Measurements from ENCODE around the gene TEX9. TPM values are rescaled to one million over a fixed set of nuclear protein-coding genes. Genes with fewer than 3 reads are reported as not detected.

TEX9 gene
- total RNA-seq, 1 experiment from 2014 or later: 8.4 TPM

DNA sequence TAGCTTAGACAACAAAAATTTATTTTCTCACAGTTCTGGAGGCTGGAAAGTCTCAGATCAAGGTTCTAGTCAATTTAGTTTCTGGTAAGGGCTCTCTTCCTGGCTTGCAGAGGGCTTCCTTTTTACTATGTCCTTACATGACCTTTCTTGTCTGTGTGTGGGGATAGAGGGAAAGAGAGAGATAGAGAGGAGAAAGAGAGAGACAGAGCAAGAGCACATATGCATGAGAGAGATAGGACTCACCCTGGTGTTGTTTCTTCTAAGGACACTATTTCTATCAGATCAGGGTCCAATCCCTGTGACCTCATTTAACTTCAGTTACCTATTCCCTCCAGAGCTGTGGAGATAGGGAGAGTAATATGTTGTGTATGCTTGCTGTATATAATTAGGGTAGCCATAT, 44.9 kb upstream of the TEX9 start:
- no peak overlapping the region for H4K5ac ChIP-seq (ENCODE audit: insufficient read length, low read depth, low read length)
- H3K4me1 Mint-ChIP-seq: peaks cover 0 to 4% of the 10 kb centered on the region in 2 experiments; a peak in 1 of 4 replicates
- no peak overlapping the region for H3K56ac ChIP-seq (ENCODE audit: insufficient read length, low read depth, low read length)
- H4K91ac ChIP-seq (ENCODE audit: insufficient read length, low read depth, low read length): no peak overlapping the region
- H4K8ac ChIP-seq (replicated peaks; ENCODE audit: insufficient read length, low read depth, low read length): no peak overlapping the region
- H3K23ac ChIP-seq (ENCODE audit: insufficient read length, low read depth, low read length): no peak overlapping the region
- H3K4me1 ChIP-seq (ENCODE audit: insufficient read depth, low read length): no peaks in the 10 kb centered on the region
- no peak overlapping the region for H3K14ac ChIP-seq (ENCODE audit: insufficient read depth, low read length)
- H3K9me3 ChIP-seq (ENCODE audit: control insufficient read depth, low read depth, low read length): no peaks in the 10 kb centered on the region
- H3K9ac ChIP-seq (ENCODE audit: extremely low read depth, insufficient read length, low read length): no peak overlapping the region
- no peak overlapping the region for H3K27ac Mint-ChIP-seq
- no peak overlapping the region for H3K4me3 Mint-ChIP-seq
- no peak overlapping the region for H3K27ac ChIP-seq (ENCODE audit: insufficient read length, low read depth, low read length)
- no peak overlapping the region for H3K4me2 ChIP-seq (ENCODE audit: insufficient read depth, insufficient read length, low read length)
- H3K18ac ChIP-seq (ENCODE audit: insufficient read length, low read depth, low read length): no peak overlapping the region
- no peaks in the 10 kb centered on the region for H3K23me2 ChIP-seq (ENCODE audit: insufficient read length, low read depth, low read length, poor library complexity, severe bottlenecking)
- peaks cover 14 to 18% of the 10 kb centered on the region in 2 experiments for H3K9me3 Mint-ChIP-seq
- H3K36me3 Mint-ChIP-seq (ENCODE audit: insufficient read depth in 1 of 3, low read depth in 3 of 3): peaks cover 6 to 19% (median 6%) of the 10 kb centered on the region in 3 experiments; a peak in 4 of 7 replicates
- H2AK5ac ChIP-seq (ENCODE audit: insufficient read length, low read length): no peak overlapping the region
- no peak overlapping the region for H2BK20ac ChIP-seq (ENCODE audit: low read depth, low read length, poor library complexity, severe bottlenecking)
- no peaks in the 10 kb centered on the region for H3K79me1 ChIP-seq (ENCODE audit: insufficient read depth, low read depth, low read length, poor library complexity, severe bottlenecking)
- H2AFZ ChIP-seq (ENCODE audit: low read length): no peak overlapping the region
- H2BK120ac ChIP-seq (ENCODE audit: low read depth, low read length, poor library complexity, severe bottlenecking): no peak overlapping the region
- DNase-seq: no peak
- H3K79me2 ChIP-seq (ENCODE audit: insufficient read depth, low read length): no peaks in the 10 kb centered on the region
- TF ChIP-seq, protein P1, sequence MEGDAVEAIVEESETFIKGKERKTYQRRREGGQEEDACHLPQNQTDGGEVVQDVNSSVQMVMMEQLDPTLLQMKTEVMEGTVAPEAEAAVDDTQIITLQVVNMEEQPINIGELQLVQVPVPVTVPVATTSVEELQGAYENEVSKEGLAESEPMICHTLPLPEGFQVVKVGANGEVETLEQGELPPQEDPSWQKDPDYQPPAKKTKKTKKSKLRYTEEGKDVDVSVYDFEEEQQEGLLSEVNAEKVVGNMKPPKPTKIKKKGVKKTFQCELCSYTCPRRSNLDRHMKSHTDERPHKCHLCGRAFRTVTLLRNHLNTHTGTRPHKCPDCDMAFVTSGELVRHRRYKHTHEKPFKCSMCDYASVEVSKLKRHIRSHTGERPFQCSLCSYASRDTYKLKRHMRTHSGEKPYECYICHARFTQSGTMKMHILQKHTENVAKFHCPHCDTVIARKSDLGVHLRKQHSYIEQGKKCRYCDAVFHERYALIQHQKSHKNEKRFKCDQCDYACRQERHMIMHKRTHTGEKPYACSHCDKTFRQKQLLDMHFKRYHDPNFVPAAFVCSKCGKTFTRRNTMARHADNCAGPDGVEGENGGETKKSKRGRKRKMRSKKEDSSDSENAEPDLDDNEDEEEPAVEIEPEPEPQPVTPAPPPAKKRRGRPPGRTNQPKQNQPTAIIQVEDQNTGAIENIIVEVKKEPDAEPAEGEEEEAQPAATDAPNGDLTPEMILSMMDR (conservative IDR thresholded peaks at IDR 0.05): no peak
- no peak overlapping the region for H3K4ac ChIP-seq (ENCODE audit: low read depth, low read length)
- no peak overlapping the region for H2BK5ac ChIP-seq (ENCODE audit: insufficient read length, low read length)
- H3K27me3 Mint-ChIP-seq (ENCODE audit: low read depth): peaks cover 3% of the 10 kb centered on the region
- no peak overlapping the region for H2BK15ac ChIP-seq (ENCODE audit: low read depth, low read length)
- H3K27me3 ChIP-seq (ENCODE audit: insufficient read depth, low read length): no peaks in the 10 kb centered on the region
- no peak overlapping the region for H3T11ph ChIP-seq (ENCODE audit: low read length)
- no peaks in the 10 kb centered on the region for H4K20me1 ChIP-seq (ENCODE audit: control insufficient read depth, insufficient read depth, insufficient read length)
- no peak overlapping the region for H2BK12ac ChIP-seq (ENCODE audit: insufficient read length, low read depth, low read length)
